Ovary (tissue), 9 donors: Measurements from ENCODE around the gene PBX4. TPM values are rescaled to one million over a fixed set of nuclear protein-coding genes. Genes with fewer than 3 reads are reported as not detected.

Experiments
- DNase-seq, 5 donors: peaks; one replicate each; pipeline ENCODE4 v3.0.0-alpha.2; 2019 to 2020
- H3K27ac ChIP-seq, 2 donors: fragments of 200-600 bp; one replicate each; pipeline versions ENCODE4 v1.5.1 to v1.8.0; 2019 to 2022
- H3K27me3 ChIP-seq: fragments of 200-600 bp; one replicate; pipeline ENCODE4 v1.8.0; 2022
- H3K36me3 ChIP-seq: fragments of 200-600 bp; sonication (generic); one replicate; pipeline ENCODE4 v1.5.1; 2019
- H3K4me1 ChIP-seq: one replicate; pipeline ENCODE4 v1.8.1; 2013; ENCODE audit warnings: mild to moderate bottlenecking, moderate library complexity; ENCODE audit not compliant: insufficient read depth
- H3K4me3 ChIP-seq: fragments of 200-600 bp; sonication (generic); one replicate; pipeline ENCODE4 v1.5.1; 2017
- H3K9me3 ChIP-seq, 2 donors: fragments of 200-600 bp in 1 of 2; sonication (generic) in 1 of 2; one replicate each; pipeline versions ENCODE4 v1.5.1 to v1.8.1; 2013 to 2019; ENCODE audit warnings: mild to moderate bottlenecking in 1 of 2, moderate library complexity in 1 of 2
- EP300 ChIP-seq: sonication (generic); formaldehyde crosslinking; IDR thresholded peaks from one replicate; pipeline ENCODE4 v1.6.1; 2017; ENCODE audit warnings: antibody characterized with exemption
- POLR2A ChIP-seq: fragments of 450-650 bp; IDR thresholded peaks from one replicate; pipeline ENCODE4 v1.6.1; 2017; ENCODE audit warnings: antibody characterized with exemption, mild to moderate bottlenecking, moderate library complexity
- WGBS, 3 donors: extraction: QIAGEN DNeasy Blood & Tissue Kit in 1 of 3; methylation state at CpG; one replicate each; pipeline versions ENCODE4 v1.1.5 to v1.1.7; 2013 to 2017; 5-methylcytosine and 5-hydroxymethylcytosine counted together
- intact Hi-C, 4 donors: fragments of 100-400 bp; cut with DNase I; formaldehyde crosslinking; loops; one replicate each; pipeline versions ENCODE4 v1.11.0 to v1.15.1; 2022 to 2023
- polyA plus RNA-seq, 2 donors: library from polyadenylated mRNA; stranded (reverse); fragments of 200-250 nt in 1 of 2; fragments of 350-450 nt in 1 of 2; fragmentation: Illumina TruSeq in 1 of 2; extraction: RNeasy Lipid Tissue Mini Kit (QIAGEN cat#74804) in 1 of 2; gene quantifications; one replicate each; pipeline ENCODE4 v1.2.3, GENCODE V29; 2013 to 2014
- total RNA-seq, 7 donors: library from RNA; depleted of rRNA in 2 of 7; stranded (reverse); fragments of >200 nt in 2 of 7; fragmentation: NEBNext Ultra II Directional in 3 of 7; extraction: Animal tissue kit (Norgen Biotek cat#: 25700) in 3 of 7; gene quantifications; one replicate each; pipeline versions ENCODE4 v1.1.0 to v1.2.4, GENCODE V29; 2016 to 2023
- TF ChIP-seq, protein P1 (sequence below), 3 donors: fragments of 450-650 bp in 2 of 3; fragments of 200-600 bp in 1 of 3; IDR thresholded peaks; one replicate each; pipeline versions ENCODE4 v1.5.1 to v1.8.0; 2016 to 2022; ENCODE audit warnings: antibody characterized with exemption in 3 of 3, mild to moderate bottlenecking in 1 of 3
- donor health status: DM: no; HTN: no; CAD: no; lungs with moderate emphysema.
- donor health status: DM: no; HTN: no; CAD: no.
- donor health status: Bipolar disorder and iron deficiency.
- donor health status: DM: yes; HTN: yes; CAD: no.
- donor health status: DM: no; HTN: no; CAD: no.
- donor health status: DM: yes; HTN: yes; CAD: no.

Gene PBX4
- total and polyA plus RNA-seq, 9 donors, result 0.73 to 4.4 (median 3.2) TPM

DNA sequence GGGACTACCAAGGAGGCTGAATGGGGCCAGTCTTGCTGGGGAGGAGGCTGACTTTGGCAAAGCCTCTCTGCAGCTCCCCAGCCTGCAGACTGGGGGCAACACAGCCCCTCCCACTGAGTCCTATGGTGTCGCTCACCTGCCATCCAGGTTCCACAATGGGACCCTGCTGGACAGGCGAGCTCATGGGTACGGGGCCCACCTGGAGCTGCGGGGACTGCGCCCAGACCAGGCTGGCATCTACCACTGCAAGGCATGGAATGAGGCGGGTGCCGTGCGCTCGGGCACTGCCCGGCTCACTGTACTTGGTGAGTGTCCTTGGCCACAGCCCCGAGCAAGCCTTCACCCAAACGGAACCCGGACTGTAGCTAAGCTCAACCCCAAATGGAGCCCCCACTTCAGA is 75.4 kb downstream of the PBX4 start:
- 82 to 96% (median 86%) methylated on average over 13 of the region's 13 CpGs for whole genome bisulfite sequencing, 3 donors
- Histone ChIP-seq H3K27me3 (no peaks in the 10 kb centered on the region), H3K9me3 (no peaks in the 10 kb centered on the region), H3K36me3 (no peaks in the 10 kb centered on the region), H3K27ac (no peak overlapping the region), H3K4me1 (peaks cover 12% of the 10 kb centered on the region), H3K4me3 (no peak overlapping the region)
- TF ChIP-seq, protein P1, sequence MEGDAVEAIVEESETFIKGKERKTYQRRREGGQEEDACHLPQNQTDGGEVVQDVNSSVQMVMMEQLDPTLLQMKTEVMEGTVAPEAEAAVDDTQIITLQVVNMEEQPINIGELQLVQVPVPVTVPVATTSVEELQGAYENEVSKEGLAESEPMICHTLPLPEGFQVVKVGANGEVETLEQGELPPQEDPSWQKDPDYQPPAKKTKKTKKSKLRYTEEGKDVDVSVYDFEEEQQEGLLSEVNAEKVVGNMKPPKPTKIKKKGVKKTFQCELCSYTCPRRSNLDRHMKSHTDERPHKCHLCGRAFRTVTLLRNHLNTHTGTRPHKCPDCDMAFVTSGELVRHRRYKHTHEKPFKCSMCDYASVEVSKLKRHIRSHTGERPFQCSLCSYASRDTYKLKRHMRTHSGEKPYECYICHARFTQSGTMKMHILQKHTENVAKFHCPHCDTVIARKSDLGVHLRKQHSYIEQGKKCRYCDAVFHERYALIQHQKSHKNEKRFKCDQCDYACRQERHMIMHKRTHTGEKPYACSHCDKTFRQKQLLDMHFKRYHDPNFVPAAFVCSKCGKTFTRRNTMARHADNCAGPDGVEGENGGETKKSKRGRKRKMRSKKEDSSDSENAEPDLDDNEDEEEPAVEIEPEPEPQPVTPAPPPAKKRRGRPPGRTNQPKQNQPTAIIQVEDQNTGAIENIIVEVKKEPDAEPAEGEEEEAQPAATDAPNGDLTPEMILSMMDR (IDR thresholded peaks at IDR 0.05), result no peak
- TF ChIP-seq EP300, result no peak
- no peak for TF ChIP-seq POLR2A
- no peak for DNase-seq
- intact Hi-C loops, result no loop called here

DNA sequence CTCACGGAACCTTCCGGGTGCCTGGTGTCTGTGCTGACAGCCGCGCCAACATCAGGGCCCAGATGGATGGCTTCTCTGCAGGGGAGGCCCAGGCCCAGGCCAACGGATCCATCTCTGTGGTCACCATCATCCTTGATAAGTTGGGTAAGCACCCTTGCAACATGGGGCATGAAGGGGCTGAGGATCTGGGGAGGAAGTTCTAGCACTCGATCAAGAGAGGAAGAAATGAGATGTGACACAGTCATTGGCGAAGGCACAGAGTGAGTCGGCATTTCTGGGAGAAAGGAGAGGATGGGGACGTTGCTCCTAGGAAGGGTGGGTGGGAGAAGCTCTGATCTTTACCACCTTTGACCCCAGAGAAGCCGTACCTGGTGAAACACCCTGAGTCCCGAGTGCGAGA is 76.0 kb downstream of the PBX4 start:
- intact Hi-C loops, result no loop called here
- H3K27me3 ChIP-seq, result no peaks in the 10 kb centered on the region

DNA sequence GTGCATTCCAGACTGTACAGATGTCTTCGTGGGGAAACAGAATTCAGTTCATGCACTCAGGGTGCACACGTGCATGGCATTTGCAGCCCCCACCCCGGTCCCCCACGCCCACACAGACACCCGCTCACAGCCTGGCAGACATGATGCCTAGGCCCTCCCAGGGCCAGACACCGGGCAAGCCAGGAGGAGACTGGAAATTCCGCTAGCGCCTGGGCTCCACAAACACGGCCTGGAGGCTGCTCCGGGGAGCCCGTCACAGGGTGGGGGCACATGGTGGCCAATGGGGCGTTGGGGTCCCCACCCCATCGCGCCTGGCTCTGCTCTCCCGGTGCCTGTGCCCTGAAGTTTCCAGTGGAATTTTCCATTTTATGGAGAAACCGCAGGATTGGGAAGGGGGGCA is 76.9 kb downstream of the PBX4 start:
- intact Hi-C loops, result no loop called here
- Histone ChIP-seq H3K27ac (no peak overlapping the region), H3K4me3 (no peak overlapping the region), H3K36me3 (no peaks in the 10 kb centered on the region), H3K9me3 (no peaks in the 10 kb centered on the region), H3K4me1 (peaks cover 14% of the 10 kb centered on the region), H3K27me3 (no peaks in the 10 kb centered on the region)
- 74 to 75% (median 75%) methylated on average over 13 to 16 of the region's 16 CpGs for WGBS, 3 donors
- DNase-seq, result no peak
- TF ChIP-seq, protein P1 (IDR thresholded peaks at IDR 0.05), result no peak
- TF ChIP-seq EP300, result no peak
- TF ChIP-seq POLR2A, result no peak

More for the DNA sequence above, 76.0 kb downstream of the PBX4 start:
- Histone ChIP-seq H3K4me1 (peaks cover 14% of the 10 kb centered on the region), H3K9me3 (no peaks in the 10 kb centered on the region), H3K27ac (no peak overlapping the region), H3K4me3 (no peak overlapping the region), H3K36me3 (no peaks in the 10 kb centered on the region)
- TF ChIP-seq POLR2A (no peak), EP300 (no peak)
- TF ChIP-seq, protein P1 (IDR thresholded peaks at IDR 0.05), result no peak
- no peak for DNase-seq
- WGBS, 3 donors, result 79 to 86% (median 82%) methylated on average over 11 to 12 of the region's 12 CpGs

DNA sequence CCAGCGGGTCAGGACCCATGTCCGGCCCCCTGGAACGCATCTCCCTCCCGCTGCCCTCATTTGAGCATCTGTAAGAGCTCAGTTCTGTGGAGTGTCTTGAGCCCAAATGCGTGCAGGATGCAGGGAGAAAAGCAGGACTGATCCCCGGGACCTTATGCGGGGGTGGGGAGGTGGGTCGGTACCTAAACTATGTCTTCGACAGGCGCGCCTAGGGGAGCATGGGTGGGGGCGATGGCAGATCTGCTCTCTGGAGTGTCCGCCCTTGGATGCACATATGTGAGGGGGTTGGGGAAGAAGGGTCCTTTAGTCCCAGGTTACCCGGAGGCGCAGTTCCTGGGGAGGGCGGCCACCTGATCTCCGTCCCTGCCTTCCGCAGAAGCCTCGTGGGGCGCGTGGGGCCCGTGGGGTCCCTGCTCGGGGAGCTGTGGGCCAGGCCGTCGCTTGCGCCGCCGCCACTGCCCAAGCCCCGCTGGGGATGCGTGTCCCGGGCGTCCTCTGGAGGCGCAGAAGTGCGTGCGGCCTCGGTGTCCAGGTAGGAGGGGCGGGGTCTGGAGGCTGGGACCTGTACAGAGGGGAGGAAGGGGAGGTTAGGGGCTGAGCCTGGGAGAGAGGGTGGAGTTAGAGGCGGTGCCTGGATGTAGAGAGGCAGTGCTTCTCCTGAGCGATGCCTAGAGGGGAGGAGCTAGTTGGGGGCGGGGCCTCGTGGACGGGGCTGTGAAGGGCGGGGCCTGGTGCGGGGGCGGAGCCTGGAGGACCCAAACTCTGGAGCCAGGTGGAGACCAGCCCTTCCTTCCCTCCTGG is 77.6 kb downstream of the PBX4 start:
- intact Hi-C loops, result no loop called here
- H3K27me3 ChIP-seq, result no peaks in the 10 kb centered on the region
- 2 to 4% (median 3%) methylated on average over 41 to 45 of the region's 45 CpGs for WGBS, 3 donors
- no peak overlapping the region for H3K4me3 ChIP-seq
- peaks cover 14% of the 10 kb centered on the region for H3K4me1 ChIP-seq
- DNase-seq, result peak in 4 of 5 donors; percentile 51 to 70 (median 62)
- H3K9me3 ChIP-seq, result no peaks in the 10 kb centered on the region
- no peaks in the 10 kb centered on the region for H3K36me3 ChIP-seq
- TF ChIP-seq, protein P1 (IDR thresholded peaks at IDR 0.05), result no peak
- H3K27ac ChIP-seq, result no peak overlapping the region
